Urothelium cell line (cell line): ENCODE data around the gene TMEM187.

Source experiments
- DNase-seq: peaks from one replicate; pipeline ENCODE4 v3.0.0; 2011; ENCODE audit warnings: low spot score, mixed read lengths
- FAIRE-seq: peaks from 2 replicates; lab custom pipeline; 2011; peaks lifted over from hg19 to GRCh38; lab: Jason Lieb, UNC

TMEM187 gene

DNA sequence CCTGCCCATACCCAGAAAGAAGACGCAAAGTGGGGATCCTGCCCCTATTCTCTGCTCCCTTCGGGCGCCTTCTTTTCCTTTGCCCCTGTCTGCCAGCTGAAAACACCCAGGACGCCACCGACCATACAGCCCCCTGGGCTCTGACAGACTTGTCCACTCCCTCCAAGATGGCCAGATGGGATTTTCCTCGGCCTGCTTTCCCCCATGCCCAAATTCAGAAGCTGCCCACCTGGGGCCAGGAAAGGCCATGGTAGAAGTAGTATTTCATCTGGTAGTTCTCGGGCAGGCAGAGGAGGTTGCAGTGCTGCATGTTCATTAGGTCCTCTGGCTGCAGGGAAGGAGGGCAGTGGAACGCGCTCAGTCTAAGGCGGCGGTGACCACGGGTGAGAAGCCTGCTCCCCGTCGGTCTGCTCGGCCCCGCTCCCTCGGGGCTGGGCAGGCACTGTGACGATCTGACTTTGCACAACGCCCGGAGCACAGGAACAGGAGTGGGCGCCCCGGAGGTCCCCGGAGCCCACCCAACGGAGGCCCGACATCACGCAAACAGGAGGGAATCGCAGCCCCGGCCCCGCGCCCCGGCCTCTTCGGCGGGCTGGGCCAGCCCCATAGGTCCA is 38.3 kb upstream of the TMEM187 start:
- FAIRE-seq = no peak

DNA sequence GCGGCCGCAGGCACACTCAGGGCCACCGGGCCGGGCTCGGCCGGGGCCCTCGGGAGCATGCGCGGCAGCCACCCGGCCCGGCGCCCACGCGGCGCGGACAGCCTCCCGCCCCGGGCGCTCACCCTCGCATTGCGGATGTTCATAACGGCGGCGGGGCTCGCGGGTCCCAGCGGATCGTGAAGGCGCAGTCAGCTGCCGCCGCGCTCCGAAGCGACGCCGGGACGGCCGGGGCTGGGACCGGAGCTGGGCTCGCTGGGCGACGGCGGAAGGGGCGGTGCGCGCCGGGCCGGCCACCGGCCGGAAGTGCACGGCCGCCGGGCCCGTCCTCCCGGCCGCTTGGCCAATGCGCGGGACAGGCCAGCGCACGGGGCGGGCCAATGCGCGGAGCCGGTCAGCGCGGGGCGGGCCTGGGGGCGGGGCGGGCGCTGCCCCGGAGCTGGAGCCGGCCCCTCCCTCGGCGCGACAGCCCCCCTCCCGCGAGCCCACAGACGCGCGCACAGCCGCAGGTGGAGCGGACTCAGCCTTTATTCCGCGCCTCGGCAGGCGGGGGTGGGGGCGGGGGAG is 37.7 kb upstream of the TMEM187 start, which contains the start of gene NAA10:
NAA10 (minus strand) TSS at position 276 of the 564 bp plus-strand sequence; CDS start at position 143, 133 bp downstream.
- peak; percentile 94 for DNase-seq
- FAIRE-seq = peak; percentile 69

More for the DNA sequence above, 38.3 kb upstream of the TMEM187 start:
- no peak for DNase-seq

- FAIRE-seq (no peak), DNase-seq (no peak)
Measured at GRCh38 chrX:153935326-153935851, 37.2 kb upstream of the TMEM187 start.

GRCh38 chrX:153937056-153937455 is 35.5 kb upstream of the TMEM187 start:
- FAIRE-seq = no peak
- DNase-seq = no peak

- no peak for DNase-seq
- no peak for FAIRE-seq
Measured at GRCh38 chrX:153938226-153938786, 34.2 kb upstream of the TMEM187 start.

- FAIRE-seq = no peak
- DNase-seq = no peak
Measured at GRCh38 chrX:153939573-153939972, 33.0 kb upstream of the TMEM187 start.

GRCh38 chrX:153941336-153942252 is 31.0 kb upstream of the TMEM187 start:
- FAIRE-seq (no peak), DNase-seq (no peak)

- FAIRE-seq = no peak
- DNase-seq = no peak
Measured at GRCh38 chrX:153944140-153944799, 28.3 kb upstream of the TMEM187 start, which contains the start of gene RENBP. TSS of gene RENBP (minus strand) at chrX:153944643. CDS start at chrX:153944610, 33 bp downstream.

DNA sequence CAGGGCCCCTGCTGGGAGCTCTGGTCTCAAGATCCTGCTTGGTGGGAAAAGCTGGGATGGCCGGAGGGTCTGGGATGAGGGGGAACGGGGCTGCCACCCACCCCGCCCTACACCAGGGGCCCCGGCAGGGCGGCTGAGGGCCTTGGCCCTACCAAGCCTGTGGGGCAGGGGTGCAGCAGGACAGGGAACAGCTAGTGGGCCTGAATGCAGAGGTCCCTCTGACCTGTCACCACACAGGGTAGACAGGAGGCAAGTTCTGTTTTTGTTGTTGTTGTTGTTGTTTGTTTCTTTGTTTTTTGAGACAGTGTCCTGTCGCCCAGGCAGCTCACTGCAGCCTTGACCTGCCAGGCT is 27.8 kb upstream of the TMEM187 start:
- DNase-seq = no peak
- FAIRE-seq = no peak

- no peak for DNase-seq
Measured at GRCh38 chrX:153945956-153946943, 26.3 kb upstream of the TMEM187 start.

DNA sequence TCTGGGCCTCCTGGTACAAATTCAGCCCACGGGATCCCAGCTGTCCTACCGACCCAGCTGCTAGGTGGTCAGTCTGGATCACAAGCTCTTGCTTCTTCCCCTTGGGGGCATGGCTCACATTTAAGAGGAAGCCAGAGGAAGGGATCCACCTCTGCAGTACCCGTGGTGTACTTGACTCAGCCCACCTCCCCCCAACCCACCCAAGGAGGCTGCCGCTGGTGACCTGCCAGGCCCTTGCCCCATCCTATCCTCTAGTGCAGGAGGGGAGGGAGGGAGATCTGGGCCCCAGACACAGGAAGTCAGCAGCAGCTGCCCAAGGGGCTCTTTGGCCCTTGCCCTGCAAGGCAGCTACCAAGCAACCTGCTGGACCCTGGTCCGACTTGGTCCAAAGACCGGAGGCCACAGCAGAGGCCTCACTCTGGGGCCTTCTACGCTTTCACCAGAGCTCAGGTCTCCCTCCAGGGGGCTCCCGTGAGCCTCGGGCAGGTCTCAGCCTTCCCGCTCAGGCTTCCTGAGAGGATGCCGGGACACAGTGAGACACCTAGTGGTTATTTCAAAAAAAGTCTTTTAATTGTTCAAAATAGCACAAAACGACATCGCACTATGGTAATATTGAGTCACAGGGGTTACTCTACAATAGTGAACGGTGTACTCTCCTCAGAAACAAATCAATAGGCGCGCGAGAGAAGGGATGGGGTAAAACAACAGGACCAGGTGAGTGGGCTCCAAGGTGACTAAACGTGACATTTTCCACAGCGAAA is 25.4 kb upstream of the TMEM187 start:
- DNase-seq (peak; percentile 83), FAIRE-seq (no peak)

More at GRCh38 chrX:153945956-153946943, 26.3 kb upstream of the TMEM187 start:
- no peak for FAIRE-seq

DNA sequence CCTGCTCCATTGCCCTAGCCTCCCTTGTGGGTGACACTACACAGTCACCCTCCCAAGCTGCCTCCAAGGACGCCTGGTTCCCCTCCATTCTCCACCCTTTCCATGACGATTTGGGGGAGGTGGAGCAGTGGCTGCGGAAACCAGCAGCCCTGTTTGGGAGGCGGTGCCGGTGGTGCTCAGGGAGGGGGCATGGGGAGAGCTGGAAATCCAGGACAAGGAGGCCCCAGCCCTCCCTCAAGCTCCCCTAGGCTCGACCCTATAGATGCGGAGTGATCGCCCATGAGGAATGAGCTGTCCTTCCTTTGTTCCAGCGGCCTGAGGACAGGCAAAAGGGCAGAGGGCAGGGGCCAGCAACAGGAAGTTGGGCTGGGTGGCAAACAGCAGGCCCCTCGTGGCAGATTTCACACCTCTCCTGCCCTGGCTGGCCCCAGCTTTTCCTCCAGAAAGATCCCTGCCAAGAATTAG is 24.5 kb upstream of the TMEM187 start:
- FAIRE-seq (no peak), DNase-seq (no peak)

DNA sequence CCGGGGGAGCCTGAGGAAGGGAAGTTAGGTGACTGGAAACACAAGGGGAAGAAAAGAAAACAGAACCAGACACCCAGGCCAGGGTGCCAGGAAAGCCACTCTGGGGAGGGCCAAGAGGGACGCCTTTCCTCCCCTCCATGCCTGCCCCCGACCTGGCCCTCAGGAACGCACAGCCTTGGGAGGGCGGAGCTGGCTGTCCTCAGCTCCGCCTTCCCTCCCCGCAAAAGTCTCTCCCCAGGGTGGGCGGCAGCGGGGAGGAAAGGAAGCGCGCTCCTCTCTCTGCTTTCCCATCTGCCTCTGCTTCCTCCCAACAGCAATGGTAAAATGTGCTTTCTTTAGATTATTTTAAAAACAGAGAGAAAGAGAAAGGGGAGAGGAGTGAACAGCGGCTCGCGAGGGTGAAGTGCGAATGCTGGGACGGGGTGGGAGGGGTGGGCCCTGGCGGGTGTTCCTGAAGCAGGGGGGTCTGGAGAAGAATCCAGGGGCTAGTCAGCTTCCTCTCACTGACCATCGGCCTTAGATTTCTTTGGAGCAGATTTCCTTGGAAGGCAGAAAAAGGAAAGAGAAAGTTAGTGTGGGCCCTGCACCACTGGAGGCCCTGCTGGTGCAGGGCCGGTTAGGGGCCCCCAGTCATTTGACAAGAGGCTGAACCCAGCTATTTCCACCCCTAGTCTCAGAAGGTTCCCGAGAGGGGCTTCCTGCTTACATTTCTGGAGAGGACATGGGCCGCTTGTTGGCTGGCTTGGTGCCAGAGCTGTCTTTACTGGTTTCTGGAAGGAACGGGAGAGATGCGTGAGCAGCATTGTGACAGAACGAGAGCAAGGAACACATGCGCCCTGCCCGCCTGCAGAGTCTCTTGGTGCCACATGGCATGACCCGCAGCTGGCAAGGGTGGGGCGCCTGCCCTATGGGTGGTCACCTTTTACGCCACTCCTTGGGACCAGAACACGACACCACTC is 23.4 kb upstream of the TMEM187 start:
- FAIRE-seq = no peak
- no peak for DNase-seq

- FAIRE-seq = no peak
- no peak for DNase-seq
Measured at GRCh38 chrX:153950127-153950526, 22.4 kb upstream of the TMEM187 start.

DNA sequence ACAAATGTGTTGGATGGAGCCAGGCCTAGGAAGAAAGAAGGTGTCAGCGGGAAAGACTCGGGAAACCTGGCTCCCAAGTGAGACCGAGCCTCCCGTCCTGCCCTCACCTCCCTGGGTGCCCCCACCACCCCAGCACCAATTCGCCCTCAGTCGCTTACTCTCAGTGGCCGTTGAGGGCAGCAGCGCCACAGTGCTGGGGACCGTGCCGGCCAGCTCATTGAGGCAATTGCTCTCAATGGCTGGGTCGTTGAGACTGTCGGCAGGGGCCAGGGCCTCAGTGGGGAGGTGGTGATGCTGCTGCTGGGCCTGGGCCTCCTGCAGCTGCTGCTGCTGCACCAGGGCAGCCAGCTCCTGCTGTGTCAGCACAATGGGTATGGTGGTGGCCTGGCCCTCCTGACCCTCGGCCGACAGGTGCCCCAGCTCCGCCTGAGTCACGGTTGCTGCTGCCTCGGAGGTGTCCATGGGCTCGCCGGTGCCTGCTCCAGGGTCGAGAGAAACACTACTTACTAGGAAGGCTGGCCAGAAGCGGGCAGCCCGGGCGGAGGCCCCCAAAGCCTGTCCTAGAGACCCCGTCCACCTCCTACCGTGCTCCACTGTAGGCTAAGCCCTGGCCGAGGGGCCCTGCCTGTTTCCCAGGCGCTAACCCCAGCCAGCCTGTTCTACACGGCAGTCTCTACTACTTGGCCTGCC is 20.7 kb upstream of the TMEM187 start:
- FAIRE-seq (no peak), DNase-seq (no peak)

DNA sequence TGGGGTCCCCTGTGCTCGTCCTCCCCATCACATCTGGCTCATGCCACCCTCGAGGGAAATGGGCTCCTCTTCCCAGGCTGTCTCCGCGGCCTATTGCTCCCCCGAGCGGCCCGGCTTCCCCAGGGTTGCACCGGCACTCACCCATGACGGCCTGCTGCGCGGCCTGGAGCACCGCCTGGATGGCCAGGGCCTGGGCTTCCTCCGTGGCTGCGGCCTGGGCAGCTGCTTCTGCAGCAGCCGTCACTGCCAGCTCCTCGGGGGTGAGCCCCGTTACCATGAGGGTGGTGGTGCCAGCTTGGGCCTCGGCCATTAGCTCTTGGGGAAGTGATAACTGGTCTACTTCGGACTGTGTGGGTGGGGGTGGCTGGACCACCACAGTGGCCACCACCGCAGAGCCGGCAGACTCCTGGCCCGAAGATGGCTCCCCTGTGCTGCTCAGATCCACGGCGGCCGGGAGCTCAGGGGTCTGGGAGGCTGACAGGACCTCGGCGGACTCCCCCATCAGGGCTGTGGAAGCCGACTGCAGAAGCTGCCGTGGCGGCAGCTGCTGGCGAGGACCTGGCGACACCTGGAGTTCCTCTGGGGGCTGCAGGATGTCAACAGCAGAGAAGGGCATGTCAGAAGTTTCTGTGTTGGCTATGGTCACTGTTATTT is 20.1 kb upstream of the TMEM187 start:
- DNase-seq (no peak), FAIRE-seq (no peak)
